ENCODE results near the gene PPP6R3.

PPP6R3 gene

GRCh38 chr11:68652683-68653156, 192.2 kb downstream of the PPP6R3 start:
- peak; percentile 34 for DNase-seq (ENCODE audit: low spot score)

DNA sequence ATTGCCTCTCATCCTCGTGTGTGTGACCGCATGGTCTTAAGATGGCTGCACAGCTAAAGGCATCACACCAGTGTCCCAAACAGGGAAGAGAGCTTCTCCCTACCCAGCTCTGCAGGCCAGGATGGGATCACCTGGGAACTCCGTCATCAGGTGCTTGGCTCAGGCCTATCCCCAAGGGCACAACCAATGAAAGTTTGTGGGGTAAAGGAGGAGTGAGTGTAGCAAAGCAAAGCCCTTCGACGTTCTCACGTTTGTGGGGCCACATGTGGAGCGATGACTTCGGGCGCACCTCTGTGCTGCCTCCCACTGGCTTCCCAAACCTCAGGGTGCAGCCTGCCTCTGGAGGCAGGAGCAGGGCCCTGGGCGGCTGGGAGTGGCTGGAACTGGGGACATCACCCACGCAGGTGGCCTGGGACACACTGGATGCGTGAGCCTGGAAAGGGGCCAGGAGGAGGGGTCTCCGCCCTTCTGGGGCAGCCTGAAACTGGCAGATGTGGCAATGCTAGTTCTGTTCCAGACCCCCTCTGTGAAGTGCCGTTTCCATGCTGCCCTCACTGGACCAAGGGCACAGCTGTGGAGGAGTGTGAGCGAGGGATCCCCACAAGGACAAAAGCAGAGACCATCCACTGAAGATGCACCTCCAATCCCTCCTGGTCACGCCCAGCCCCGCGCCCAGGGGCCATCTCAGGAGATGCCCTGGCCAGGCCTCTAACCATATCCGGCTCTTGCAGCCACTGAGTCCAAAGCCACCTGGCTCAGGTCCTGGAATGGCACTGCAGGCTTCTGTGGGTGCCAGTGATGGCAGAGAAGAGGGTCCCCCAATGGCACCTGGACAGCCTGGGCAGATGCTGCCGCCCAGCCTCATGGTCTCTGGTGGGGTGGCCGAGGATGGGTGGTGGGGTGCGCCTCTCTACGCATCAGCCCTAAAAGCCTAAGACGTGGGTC, 193.2 kb downstream of the PPP6R3 start:
- no peak for DNase-seq (ENCODE audit: low spot score)

- DNase-seq (ENCODE audit: low spot score), result no peak
Measured at GRCh38 chr11:68654978-68655377, 194.4 kb downstream of the PPP6R3 start.

DNA sequence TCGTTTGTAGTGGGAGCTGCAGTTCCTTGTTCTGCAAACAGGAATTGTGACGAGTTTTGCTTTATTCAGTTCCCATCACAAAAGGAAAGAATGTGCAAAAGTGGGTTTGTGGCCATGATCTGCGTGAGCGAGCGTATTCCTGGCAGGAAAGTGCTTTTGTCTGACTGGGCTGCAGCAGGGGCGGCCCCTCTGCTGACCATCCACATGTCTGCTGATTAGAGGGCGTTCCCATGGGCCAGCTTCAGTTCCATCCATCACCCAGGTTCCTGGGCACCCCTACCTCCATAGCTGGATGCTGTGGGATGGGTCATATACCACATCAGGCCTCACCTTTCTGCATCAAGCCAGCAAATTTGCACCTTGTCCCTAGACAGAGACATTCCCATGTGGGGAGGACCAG, 194.9 kb downstream of the PPP6R3 start:
- DNase-seq (ENCODE audit: low spot score), result no peak

GRCh38 chr11:68655806-68656205, 195.3 kb downstream of the PPP6R3 start:
- no peak for DNase-seq (ENCODE audit: low spot score)

DNA sequence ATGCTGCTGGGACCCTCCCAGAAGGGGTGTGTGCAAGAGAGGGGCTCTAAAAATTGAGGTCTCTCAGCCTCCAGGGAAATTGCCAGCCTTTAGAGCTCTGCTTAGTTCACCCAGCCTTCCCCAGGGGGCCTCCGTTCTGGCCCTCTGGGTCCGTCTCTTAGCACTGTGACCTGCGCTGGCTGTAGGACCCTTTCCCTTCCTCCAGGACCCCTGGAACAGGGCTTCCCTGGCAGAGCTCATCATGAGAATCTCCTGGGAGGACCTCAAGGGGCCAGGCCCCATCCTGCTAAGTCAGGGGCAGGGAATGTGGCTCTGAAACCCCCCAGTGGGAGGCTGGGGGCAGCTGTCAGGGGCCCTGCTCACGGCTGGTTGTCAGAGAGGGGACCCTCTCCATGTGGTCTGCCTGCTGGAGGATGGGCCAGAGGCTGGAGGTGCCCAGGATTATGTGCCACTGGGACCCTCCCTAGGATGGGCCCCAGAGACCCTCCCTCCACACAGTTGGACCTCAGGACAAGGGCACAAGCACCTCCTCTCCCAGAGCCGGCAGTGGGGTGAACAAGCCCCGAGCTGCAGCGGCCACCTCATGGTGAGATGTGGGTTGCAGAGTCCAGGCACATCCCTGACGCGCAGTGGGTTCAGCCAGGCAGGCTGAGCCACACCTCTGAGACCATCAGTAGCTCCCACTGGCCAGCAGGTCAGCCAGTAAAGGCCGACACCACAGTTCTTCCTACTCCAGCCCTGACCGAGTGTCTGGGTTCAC, 196.6 kb downstream of the PPP6R3 start:
- no peak for DNase-seq (ENCODE audit: low spot score)

- DNase-seq (ENCODE audit: low spot score), result no peak
Measured at GRCh38 chr11:68658097-68658496, 197.5 kb downstream of the PPP6R3 start.

- no peak for DNase-seq (ENCODE audit: low spot score)
Measured at GRCh38 chr11:68658661-68659060, 198.1 kb downstream of the PPP6R3 start.

GRCh38 chr11:68659158-68659921, 198.8 kb downstream of the PPP6R3 start:
- no peak for DNase-seq (ENCODE audit: low spot score)

GRCh38 chr11:68660066-68660810, 199.7 kb downstream of the PPP6R3 start:
- no peak for DNase-seq (ENCODE audit: low spot score)

DNA sequence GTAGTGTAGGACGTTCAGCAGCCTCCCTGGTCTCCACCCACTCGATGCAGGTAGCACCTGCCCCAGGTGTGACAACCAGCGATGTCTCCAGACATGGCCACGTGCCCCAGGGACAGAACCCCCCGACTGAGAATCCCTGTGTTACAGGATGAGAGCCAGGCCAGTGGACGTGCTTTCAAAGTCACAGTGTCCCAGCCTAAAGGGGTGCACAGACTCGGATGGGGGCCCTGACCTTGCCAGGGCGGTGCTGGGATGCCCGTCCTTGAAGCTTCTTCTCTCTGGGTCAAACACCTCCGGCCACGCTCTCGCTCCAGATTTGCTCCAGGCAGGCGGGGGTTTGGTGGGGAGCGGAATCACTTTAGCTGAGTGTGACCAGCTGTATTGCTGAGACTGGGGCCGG, 200.5 kb downstream of the PPP6R3 start:
- DNase-seq (ENCODE audit: low spot score), result no peak

DNA sequence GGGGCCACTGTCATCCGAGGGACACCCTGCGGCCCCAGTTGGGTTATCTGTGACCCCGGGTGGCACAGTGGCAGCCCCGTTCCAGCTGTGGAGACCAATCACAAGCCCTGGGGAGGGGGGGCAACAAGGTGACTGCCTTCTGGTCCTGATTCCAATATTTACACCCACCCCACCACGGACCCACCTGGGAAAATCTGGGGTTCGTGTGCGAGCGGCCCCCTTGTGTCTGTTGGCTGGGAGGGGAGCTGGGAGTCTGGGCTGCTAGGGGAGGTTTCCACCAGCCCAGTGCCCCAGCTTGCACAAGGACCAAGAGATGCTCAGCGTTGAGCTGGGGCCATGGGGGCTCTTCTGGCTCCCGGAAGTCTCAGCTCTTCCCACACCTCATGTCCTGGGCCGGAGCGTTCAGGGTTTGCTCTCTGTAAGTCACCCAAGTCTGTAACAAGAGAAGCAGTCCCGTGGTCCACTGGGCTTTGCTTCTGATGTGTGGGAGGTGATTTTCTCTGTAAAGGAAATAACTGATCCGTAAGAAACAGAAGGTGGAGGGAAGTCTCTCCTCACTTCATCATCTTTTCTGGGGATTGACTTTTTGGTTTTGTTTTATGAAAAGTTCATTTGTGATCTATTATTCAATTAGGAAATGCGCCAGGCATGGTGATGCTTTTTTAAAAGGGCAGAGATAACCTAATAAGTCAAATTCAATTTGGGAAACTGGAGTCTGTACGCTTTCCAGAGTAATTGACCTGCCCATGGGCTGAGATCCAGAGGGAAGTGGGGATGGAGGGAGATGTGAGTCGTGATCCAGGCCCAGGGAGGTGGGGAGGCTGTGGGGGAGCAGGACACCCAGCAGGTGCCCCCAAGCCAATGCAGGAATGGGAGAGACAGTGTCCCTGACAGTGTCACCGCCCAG, 201.4 kb downstream of the PPP6R3 start:
- DNase-seq (ENCODE audit: low spot score), result no peak

GRCh38 chr11:68663482-68664010, 203.0 kb downstream of the PPP6R3 start:
- DNase-seq (ENCODE audit: low spot score), result no peak

DNA sequence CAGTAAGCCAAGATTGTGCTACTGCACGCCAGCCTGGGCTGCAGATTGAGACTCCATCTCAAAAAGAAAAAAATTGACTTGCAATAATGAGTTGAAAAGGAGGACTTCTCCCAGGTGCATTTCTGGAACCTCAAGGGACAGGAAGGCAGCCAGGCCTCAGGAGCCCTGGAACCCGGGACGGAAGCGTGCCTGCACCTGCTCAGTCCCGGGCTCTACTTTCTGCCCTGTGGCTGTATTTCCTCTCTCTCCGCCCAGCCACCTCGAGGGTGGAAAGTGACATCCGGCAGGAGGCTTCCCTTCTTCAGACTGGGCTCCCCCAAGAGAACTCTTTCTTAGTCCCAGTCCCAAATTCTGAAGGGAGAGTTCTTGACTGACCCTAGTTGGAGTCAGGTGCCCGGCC, 203.6 kb downstream of the PPP6R3 start:
- no peak for DNase-seq (ENCODE audit: low spot score)

GRCh38 chr11:68664906-68665305, 204.4 kb downstream of the PPP6R3 start:
- DNase-seq (ENCODE audit: low spot score), result no peak
